ENCODE data around the gene ZNF692. TPM values are rescaled to one million over a fixed set of nuclear protein-coding genes. Genes with fewer than 3 reads are reported as not detected.

The ZNF692 gene
- total RNA-seq, 1 experiment from 2014 or later, result 40.1 TPM

DNA sequence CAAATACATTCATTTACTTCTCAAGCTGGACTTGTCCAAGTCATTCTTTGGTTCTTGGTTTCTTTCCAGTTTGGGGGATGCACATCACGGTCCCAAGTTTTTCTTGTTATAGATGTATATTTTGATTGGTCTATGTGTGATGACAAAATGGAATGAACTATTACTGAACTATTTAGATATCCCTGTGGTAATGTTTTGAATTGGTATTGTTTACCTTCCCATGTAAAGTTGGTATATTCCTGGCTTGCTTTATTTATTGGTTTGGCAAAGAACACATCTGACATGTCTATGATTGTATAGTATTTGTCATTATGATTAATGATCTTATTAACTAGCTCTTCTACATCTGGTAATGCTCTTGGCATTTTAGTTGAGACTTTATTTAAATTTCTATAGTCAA, 22.4 kb upstream of the ZNF692 start:
- no peak overlapping the region for H4K8ac ChIP-seq (replicated peaks; ENCODE audit: insufficient read length, low read depth, low read length)
- H3K36me3 Mint-ChIP-seq (ENCODE audit: insufficient read depth in 1 of 3, low read depth in 3 of 3), result no peaks in the 10 kb centered on the region; a peak in 1 of 7 replicates
- H3K79me2 ChIP-seq (ENCODE audit: insufficient read depth, low read length), result no peaks in the 10 kb centered on the region
- no peak overlapping the region for H2BK20ac ChIP-seq (ENCODE audit: low read depth, low read length, poor library complexity, severe bottlenecking)
- H3K9me3 Mint-ChIP-seq, result no peaks in the 10 kb centered on the region
- H3K4ac ChIP-seq (ENCODE audit: low read depth, low read length), result no peak overlapping the region
- H3K4me3 Mint-ChIP-seq, result no peak overlapping the region
- no peak overlapping the region for H3K4me2 ChIP-seq (ENCODE audit: insufficient read depth, insufficient read length, low read length)
- no peak overlapping the region for H2BK15ac ChIP-seq (ENCODE audit: low read depth, low read length)
- H3K27ac ChIP-seq (ENCODE audit: insufficient read length, low read depth, low read length), result no peak overlapping the region
- WGBS (ENCODE audit: extremely low coverage, insufficient read length, low lambda C conversion rate), result no CpG with 5 or more reads among the region's 1 CpG
- no peaks in the 10 kb centered on the region for H4K20me1 ChIP-seq (ENCODE audit: control insufficient read depth, insufficient read depth, insufficient read length)
- no peak overlapping the region for H3K9ac ChIP-seq (ENCODE audit: extremely low read depth, insufficient read length, low read length)
- no peaks in the 10 kb centered on the region; the same call in 1 of the 2 replicates for H3K27me3 Mint-ChIP-seq (ENCODE audit: low read depth)
- H3K27me3 ChIP-seq (ENCODE audit: insufficient read depth, low read length), result no peaks in the 10 kb centered on the region
- no peak overlapping the region for H2BK120ac ChIP-seq (ENCODE audit: low read depth, low read length, poor library complexity, severe bottlenecking)
- no peak overlapping the region for H2AFZ ChIP-seq (ENCODE audit: low read length)
- no peaks in the 10 kb centered on the region for H3K9me3 ChIP-seq (ENCODE audit: control insufficient read depth, low read depth, low read length)
- no peak overlapping the region for H4K5ac ChIP-seq (ENCODE audit: insufficient read length, low read depth, low read length)
- H2AK5ac ChIP-seq (ENCODE audit: insufficient read length, low read length), result no peak overlapping the region
- no peak overlapping the region for H3K56ac ChIP-seq (ENCODE audit: insufficient read length, low read depth, low read length)
- no peak overlapping the region for H2BK5ac ChIP-seq (ENCODE audit: insufficient read length, low read length)
- H3K27ac Mint-ChIP-seq, result no peak overlapping the region
- H4K91ac ChIP-seq (ENCODE audit: insufficient read length, low read depth, low read length), result no peak overlapping the region
- H3K18ac ChIP-seq (ENCODE audit: insufficient read length, low read depth, low read length), result no peak overlapping the region
- no peaks in the 10 kb centered on the region for H3K79me1 ChIP-seq (ENCODE audit: insufficient read depth, low read depth, low read length, poor library complexity, severe bottlenecking)
- no peak overlapping the region for H3T11ph ChIP-seq (ENCODE audit: low read length)
- H3K4me1 ChIP-seq (ENCODE audit: insufficient read depth, low read length), result no peaks in the 10 kb centered on the region
- no peak overlapping the region for H3K14ac ChIP-seq (ENCODE audit: insufficient read depth, low read length)
- no peak overlapping the region for H2BK12ac ChIP-seq (ENCODE audit: insufficient read length, low read depth, low read length)
- no peak for DNase-seq
- no peaks in the 10 kb centered on the region for H3K23me2 ChIP-seq (ENCODE audit: insufficient read length, low read depth, low read length, poor library complexity, severe bottlenecking)
- H3K4me1 Mint-ChIP-seq, result peaks cover 9% of the 10 kb centered on the region in 2 experiments
- no peak for TF ChIP-seq CTCF (conservative IDR thresholded peaks at IDR 0.05)
- no peak overlapping the region for H3K23ac ChIP-seq (ENCODE audit: insufficient read length, low read depth, low read length)

Data from H9 (cell line).